Esophagus muscularis mucosa (tissue), 4 donors: ENCODE measurements around the gene HCAR2. TPM values are rescaled to one million over a fixed set of nuclear protein-coding genes. Genes with fewer than 3 reads are reported as not detected.
"Not testable (repeated sequence)": the region's sequence is repeated elsewhere in the genome, so short reads cannot be mapped to it uniquely, and the experiment has no call there.

Source experiments
- DNase-seq: peaks from one replicate; pipeline ENCODE4 v3.0.0-alpha.2; 2017; ENCODE audit errors: extremely low spot score
- H3K27ac ChIP-seq, 4 donors: fragments of 200-600 bp; sonication (generic); replicated peaks in 1 of 4; 1 replicate in 3 of 4; 2 replicates in 1 of 4; pipeline ENCODE4 v1.5.1; 2016 to 2019; ENCODE audit warnings: mild to moderate bottlenecking in 1 of 4
- H3K27me3 ChIP-seq, 4 donors: fragments of 200-600 bp; sonication (generic); one replicate each; pipeline versions ENCODE4 v1.5.1 to v1.6.0; 2016 to 2019
- H3K36me3 ChIP-seq, 4 donors: fragments of 200-600 bp; sonication (generic); one replicate each; pipeline ENCODE4 v1.5.1; 2016 to 2019
- H3K4me1 ChIP-seq, 4 donors: fragments of 200-600 bp; sonication (generic); one replicate each; pipeline ENCODE4 v1.5.1; 2016 to 2019
- H3K4me3 ChIP-seq, 4 donors: fragments of 200-600 bp; sonication (generic); 1 replicate in 2 of 4; 2 replicates in 2 of 4; pipeline ENCODE4 v1.5.1; 2016 to 2019; ENCODE audit warnings: mild to moderate bottlenecking in 4 of 4, moderate library complexity in 1 of 4
- H3K9me3 ChIP-seq, 4 donors: fragments of 200-600 bp; sonication (generic); 1 replicate in 3 of 4; 2 replicates in 1 of 4; pipeline ENCODE4 v1.5.1; 2016 to 2019
- EP300 ChIP-seq: sonication (generic); formaldehyde crosslinking; IDR thresholded peaks from one replicate; pipeline ENCODE4 v1.6.1; 2017; ENCODE audit warnings: antibody characterized with exemption
- POLR2A ChIP-seq: fragments of 450-650 bp; IDR thresholded peaks from one replicate; pipeline ENCODE4 v1.6.1; 2017; ENCODE audit warnings: antibody characterized with exemption, moderate library complexity, mild to moderate bottlenecking, low read depth
- POLR2AphosphoS5 ChIP-seq, 2 donors: sonication (generic); formaldehyde crosslinking; IDR thresholded peaks; one replicate each; pipeline ENCODE4 v1.6.1; 2017; ENCODE audit warnings: antibody characterized with exemption in 2 of 2
- WGBS: methylation state at CpG from one replicate; pipeline ENCODE4 v1.1.5; 2018; 5-methylcytosine and 5-hydroxymethylcytosine counted together
- intact Hi-C: fragments of 100-400 bp; cut with DNase I; formaldehyde crosslinking; loops from one replicate; pipeline ENCODE4 v1.15.1; 2023
- small RNA-seq, 3 donors: library from RNA; depleted of rRNA; stranded (forward); fragments of <200 nt; gene quantifications; one replicate each; pipeline ENCODE3, GENCODE V24; 2016
- total RNA-seq, 4 donors: library from RNA; depleted of rRNA; stranded (reverse); fragments of >200 nt; gene quantifications; one replicate each; pipeline versions ENCODE4 v1.1.0 to v1.2.1, GENCODE V29; 2016
- TF ChIP-seq, protein P1 (sequence below), 3 experiments: fragments of 200-600 bp in 2 of 3; fragments of 450-650 bp in 1 of 3; sonication (generic) in 2 of 3; IDR thresholded peaks; one replicate each; pipeline ENCODE4 v1.5.1; 2017 to 2019; ENCODE audit warnings: antibody characterized with exemption in 3 of 3, mild to moderate bottlenecking in 2 of 3, moderate library complexity in 1 of 3

The HCAR2 gene
- total RNA-seq, 4 donors from 2014 or later, result not detected

DNA sequence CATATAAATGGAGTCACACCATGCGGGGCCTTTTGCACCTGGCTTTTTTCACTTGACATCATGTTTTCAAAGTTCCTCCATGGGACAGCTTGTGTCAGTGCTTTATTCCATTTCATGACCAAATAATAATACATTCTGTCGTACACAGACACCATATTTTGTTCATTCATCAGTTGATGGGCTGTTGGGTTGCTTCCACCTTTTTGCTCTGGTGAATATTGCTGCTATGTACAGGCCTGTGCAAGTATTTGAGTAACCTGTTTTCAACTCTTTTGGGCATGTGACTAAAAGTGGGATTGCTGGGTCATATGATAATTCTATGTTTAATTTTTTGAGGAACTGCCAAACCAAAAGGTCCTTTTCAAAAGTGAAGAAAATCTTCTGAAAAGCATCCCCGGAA lies 46.9 kb downstream of the HCAR2 start:
- 85% methylated on average over 3 of the region's 3 CpGs for WGBS
- TF ChIP-seq POLR2A, result no peak
- TF ChIP-seq POLR2AphosphoS5 (IDR thresholded peaks at IDR 0.05), result no peak
- TF ChIP-seq, protein P1, sequence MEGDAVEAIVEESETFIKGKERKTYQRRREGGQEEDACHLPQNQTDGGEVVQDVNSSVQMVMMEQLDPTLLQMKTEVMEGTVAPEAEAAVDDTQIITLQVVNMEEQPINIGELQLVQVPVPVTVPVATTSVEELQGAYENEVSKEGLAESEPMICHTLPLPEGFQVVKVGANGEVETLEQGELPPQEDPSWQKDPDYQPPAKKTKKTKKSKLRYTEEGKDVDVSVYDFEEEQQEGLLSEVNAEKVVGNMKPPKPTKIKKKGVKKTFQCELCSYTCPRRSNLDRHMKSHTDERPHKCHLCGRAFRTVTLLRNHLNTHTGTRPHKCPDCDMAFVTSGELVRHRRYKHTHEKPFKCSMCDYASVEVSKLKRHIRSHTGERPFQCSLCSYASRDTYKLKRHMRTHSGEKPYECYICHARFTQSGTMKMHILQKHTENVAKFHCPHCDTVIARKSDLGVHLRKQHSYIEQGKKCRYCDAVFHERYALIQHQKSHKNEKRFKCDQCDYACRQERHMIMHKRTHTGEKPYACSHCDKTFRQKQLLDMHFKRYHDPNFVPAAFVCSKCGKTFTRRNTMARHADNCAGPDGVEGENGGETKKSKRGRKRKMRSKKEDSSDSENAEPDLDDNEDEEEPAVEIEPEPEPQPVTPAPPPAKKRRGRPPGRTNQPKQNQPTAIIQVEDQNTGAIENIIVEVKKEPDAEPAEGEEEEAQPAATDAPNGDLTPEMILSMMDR (IDR thresholded peaks at IDR 0.05), result no peak
- TF ChIP-seq EP300, result no peak
- H3K36me3 ChIP-seq, result no peaks in the 10 kb centered on the region
- H3K4me1 ChIP-seq, result no peaks in the 10 kb centered on the region
- H3K27ac ChIP-seq, result no peak overlapping the region
- no peak for DNase-seq
- H3K4me3 ChIP-seq, result no peak overlapping the region
- no peaks in the 10 kb centered on the region for H3K9me3 ChIP-seq
- H3K27me3 ChIP-seq, result no peaks in the 10 kb centered on the region
- intact Hi-C loops, result no loop called here

DNA sequence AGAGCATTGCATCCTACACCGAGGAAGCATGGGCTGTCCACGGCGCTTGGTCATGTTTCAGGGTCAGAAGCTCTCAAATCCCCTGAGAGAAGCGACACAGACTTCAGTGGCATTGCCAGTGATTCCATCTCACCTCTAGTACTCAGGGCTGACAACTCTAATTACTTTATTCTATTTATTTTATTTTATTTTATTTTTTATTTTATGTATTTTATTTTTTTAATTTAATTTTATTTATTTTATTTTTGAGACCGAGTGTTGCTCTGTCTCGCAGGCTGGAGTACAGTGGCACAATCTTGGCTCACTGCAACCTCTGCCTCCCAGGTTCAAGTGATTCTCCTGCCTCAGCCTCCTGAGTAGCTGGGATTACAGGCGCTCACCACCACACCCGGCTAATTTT lies 49.9 kb downstream of the HCAR2 start:
- H3K27ac ChIP-seq, H3K9me3 ChIP-seq, DNase-seq, H3K36me3 ChIP-seq, H3K4me1 ChIP-seq, H3K4me3 ChIP-seq, H3K27me3 ChIP-seq, intact Hi-C loops: not testable (repeated sequence)
- WGBS, result 95% methylated on average over 8 of the region's 8 CpGs

DNA sequence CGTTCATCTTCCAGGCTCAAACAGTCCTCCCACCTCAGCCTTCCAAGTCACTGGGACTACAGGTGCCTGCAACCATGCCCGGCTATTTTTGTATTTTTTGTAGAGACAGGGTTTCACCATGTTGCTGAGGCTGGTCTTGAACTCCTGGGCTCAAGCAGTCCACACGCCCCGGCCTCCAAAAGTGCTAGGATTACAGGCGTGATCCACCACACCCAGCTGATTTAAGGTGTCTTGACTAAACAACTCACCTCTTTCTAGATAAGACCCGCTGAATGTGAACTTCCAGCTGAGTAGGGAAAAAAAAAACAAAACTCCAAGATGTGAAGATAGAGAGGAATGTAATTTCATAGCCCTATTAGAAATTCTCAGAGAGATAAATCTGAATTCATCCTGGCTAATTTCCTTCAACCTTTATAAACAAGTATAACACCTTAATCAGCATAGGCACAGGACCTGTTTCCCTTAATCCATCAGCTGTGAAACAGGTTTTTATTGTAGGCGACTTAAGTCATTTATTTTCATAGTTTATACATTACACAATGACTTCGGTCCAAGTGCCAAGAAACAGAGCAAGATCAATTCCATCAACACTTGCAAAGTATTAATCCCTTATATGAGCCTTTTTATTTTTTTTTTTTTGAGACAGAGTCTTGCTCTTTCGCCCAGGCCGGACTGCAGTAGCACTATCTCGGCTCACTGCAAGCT lies 51.5 kb downstream of the HCAR2 start:
- no peak for TF ChIP-seq POLR2A
- TF ChIP-seq, protein P1 (IDR thresholded peaks at IDR 0.05), result no peak
- TF ChIP-seq EP300, result no peak
- TF ChIP-seq POLR2AphosphoS5 (IDR thresholded peaks at IDR 0.05), result no peak
- WGBS, result 77% methylated on average over 11 of the region's 11 CpGs
- intact Hi-C loops, result no loop called here

More for the DNA sequence above, 51.5 kb downstream of the HCAR2 start:
- no peaks in the 10 kb centered on the region for H3K27me3 ChIP-seq
- no peaks in the 10 kb centered on the region for H3K4me1 ChIP-seq
- no peaks in the 10 kb centered on the region for H3K9me3 ChIP-seq
- H3K4me3 ChIP-seq, result no peak overlapping the region
- DNase-seq, result no peak
- no peak overlapping the region for H3K27ac ChIP-seq
- no peaks in the 10 kb centered on the region for H3K36me3 ChIP-seq

Small RNAs within 50 kb of the gene (small RNA-seq; reads per million reads assigned to genes)
- 0 reads per million in 3 donors for gene AC026333.2

Other genes starting within 250 kb of the HCAR2 start
- gene ZCCHC8, start 202.4 kb downstream of the HCAR2 start, total RNA-seq, result 10 to 100 TPM; 12.1 to 19.1 (median 14.1) TPM
- 10 to 100 TPM; 46.5 to 68.9 (median 48.6) TPM for gene RSRC2, start 176.4 kb downstream of the HCAR2 start, total RNA-seq
- 10 to 100 TPM in 1 of 4 donors, 1 to 10 TPM in 3; 4.3 to 11.2 (median 6.3) TPM for gene KNTC1, start 176.1 kb downstream of the HCAR2 start, total RNA-seq
- gene HCAR3, start 13.5 kb upstream of the HCAR2 start, total RNA-seq, result under 1 TPM in 1 of 4 donors, not detected in 3; 0.50 TPM
- under 1 TPM in 1 of 4 donors, not detected in 3; 0.13 TPM for gene HCAR1, start 27.5 kb upstream of the HCAR2 start, total RNA-seq
- 10 to 100 TPM; 20.7 to 32.1 (median 23.7) TPM for gene DENR, start 49.5 kb upstream of the HCAR2 start, total RNA-seq
- gene CCDC62, start 71.2 kb upstream of the HCAR2 start, total RNA-seq, result under 1 TPM; 0.17 to 0.50 (median 0.40) TPM
- gene HIP1R, start 132.1 kb upstream of the HCAR2 start, total RNA-seq, result 10 to 100 TPM; 13.3 to 38.3 (median 23.7) TPM
- gene VPS37B, start 192.8 kb upstream of the HCAR2 start, total RNA-seq, result 10 to 100 TPM; 21.2 to 52.4 (median 38.1) TPM